Heart left ventricle (tissue), 13 donors: ENCODE data around the gene ZNF860.

Experiments used
- CTCF ChIP-seq, 12 donors: fragments of 200-600 bp; sonication (generic) in 4 of 12; IDR thresholded peaks; one replicate each; pipeline versions ENCODE4 v1.5.0 to v1.8.0; 2018 to 2022; ENCODE audit warnings: antibody characterized with exemption in 12 of 12, mild to moderate bottlenecking in 5 of 12
- POLR2A ChIP-seq, 2 donors: fragments of 450-650 bp; IDR thresholded peaks; one replicate each; pipeline ENCODE4 v1.6.1; 2017; ENCODE audit warnings: antibody characterized with exemption in 2 of 2, mild to moderate bottlenecking in 2 of 2, moderate library complexity in 2 of 2
- donor health status: ischemic (EF 13 %, LVEDD 7.1; RV severe dilation, severe dysfunction).
- donor health status: DM: no; HTN: yes; CAD: no.
- donor health status: DM: no; HTN: no; CAD: no.
- donor health status: ischemic (EF 25% LVEDD 6.9; RV normal size, moderate dysfunction).
- donor health status: ischemic (EF 25% LVEDD 5.7; RV mildly dilated, moderate dysfunction).
- donor health status: ischemic (EF 35%, LVEDD 5.7; RV mildly dilated, moderate dysfunction).
- donor health status: nonischemic (EF 11% LVEDD 7.7; RV severe dilation, severe dysfunction).
- donor health status: DM: yes; HTN: yes; CAD: no.
- donor health status: PGD.
- donor health status: ischemic (EF 29% LVEDD 5.4; RV normal size, mild dysfunction).
- donor health status: nonischemic (EF 23%, LVEDD 6.1; RV moderate dilation, normal function).

DNA sequence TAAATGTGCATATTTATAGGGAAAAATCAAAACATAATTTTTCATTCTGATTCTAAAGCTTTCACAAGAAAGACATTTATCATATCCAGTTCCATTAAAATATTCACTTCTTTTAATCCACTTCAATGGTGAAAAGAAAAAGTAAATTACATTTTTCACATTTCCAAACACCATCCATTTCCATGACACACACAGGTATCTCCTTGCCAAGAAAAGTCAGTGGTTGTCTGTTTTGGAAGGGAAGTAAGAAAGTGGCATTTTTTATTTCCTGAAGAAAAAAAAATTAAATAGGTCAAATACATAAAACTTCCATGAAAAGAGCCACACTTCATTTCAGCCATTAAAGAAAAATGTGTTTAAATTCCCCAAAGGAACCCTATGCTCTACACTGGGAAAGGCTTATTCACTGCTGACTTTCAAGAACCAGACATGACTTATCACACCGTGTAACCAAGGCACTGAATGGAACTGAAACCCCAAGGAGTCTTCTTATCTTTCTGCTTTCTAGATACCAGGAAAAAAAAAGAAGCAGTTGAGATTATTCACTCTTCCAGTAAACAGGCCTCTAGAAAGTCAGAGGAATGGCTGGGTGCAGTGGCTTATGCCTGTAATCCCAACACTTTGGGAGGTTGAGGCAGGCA is 45.0 kb upstream of the ZNF860 start:
- TF ChIP-seq CTCF (IDR thresholded peaks at IDR 0.05) = no peak
- TF ChIP-seq POLR2A (IDR thresholded peaks at IDR 0.05) = no peak
